Measurements from ENCODE around the gene CLDN16.

The CLDN16 gene

DNA sequence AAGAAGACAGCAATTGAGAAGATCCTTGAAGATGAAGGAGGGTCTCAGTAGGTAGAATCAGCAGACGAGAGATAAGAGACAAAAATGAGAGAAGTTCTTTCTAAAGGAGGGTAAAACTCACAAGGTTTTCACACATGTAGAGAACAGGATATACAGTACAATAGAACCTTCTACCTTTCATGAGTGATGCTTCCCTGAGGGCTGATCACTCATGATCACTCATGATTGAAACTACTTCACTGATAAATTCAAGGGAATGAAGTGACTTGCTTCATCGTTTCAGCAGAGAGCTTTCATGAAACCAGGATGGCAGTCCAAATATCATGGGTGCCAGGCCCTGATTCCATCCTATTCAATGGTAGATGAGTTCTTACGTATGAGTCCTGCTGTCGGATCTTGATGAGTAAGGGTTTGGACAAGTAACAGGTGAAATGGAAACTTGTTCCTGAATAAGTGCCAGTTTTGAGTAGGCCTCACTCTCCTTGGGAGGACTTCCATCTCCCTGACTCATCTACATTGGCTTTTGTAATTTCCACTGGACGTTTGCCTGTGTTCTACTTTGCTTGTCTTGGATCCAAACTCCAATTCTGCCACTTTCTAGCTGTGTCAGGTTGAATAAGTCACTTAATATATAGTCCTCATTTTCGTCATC, 9.6 kb upstream of the CLDN16 start:
- no peak for DNase-seq (ENCODE audit: extremely low read depth, insufficient read length)
- TF ChIP-seq, protein P1, sequence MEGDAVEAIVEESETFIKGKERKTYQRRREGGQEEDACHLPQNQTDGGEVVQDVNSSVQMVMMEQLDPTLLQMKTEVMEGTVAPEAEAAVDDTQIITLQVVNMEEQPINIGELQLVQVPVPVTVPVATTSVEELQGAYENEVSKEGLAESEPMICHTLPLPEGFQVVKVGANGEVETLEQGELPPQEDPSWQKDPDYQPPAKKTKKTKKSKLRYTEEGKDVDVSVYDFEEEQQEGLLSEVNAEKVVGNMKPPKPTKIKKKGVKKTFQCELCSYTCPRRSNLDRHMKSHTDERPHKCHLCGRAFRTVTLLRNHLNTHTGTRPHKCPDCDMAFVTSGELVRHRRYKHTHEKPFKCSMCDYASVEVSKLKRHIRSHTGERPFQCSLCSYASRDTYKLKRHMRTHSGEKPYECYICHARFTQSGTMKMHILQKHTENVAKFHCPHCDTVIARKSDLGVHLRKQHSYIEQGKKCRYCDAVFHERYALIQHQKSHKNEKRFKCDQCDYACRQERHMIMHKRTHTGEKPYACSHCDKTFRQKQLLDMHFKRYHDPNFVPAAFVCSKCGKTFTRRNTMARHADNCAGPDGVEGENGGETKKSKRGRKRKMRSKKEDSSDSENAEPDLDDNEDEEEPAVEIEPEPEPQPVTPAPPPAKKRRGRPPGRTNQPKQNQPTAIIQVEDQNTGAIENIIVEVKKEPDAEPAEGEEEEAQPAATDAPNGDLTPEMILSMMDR (IDR thresholded peaks at IDR 0.05; ENCODE audit: insufficient read depth, low read length, poor library complexity, severe bottlenecking): no peak
- Histone ChIP-seq H3K36me3 (ENCODE audit: control insufficient read depth, insufficient read depth, low read length) (no peaks in the 10 kb centered on the region), H3K4me3 (replicated peaks; ENCODE audit: low read depth, low read length) (no peak overlapping the region), H3K27me3 (replicated peaks; ENCODE audit: control insufficient read depth, insufficient read depth, low read length) (no peaks in the 10 kb centered on the region)

DNA sequence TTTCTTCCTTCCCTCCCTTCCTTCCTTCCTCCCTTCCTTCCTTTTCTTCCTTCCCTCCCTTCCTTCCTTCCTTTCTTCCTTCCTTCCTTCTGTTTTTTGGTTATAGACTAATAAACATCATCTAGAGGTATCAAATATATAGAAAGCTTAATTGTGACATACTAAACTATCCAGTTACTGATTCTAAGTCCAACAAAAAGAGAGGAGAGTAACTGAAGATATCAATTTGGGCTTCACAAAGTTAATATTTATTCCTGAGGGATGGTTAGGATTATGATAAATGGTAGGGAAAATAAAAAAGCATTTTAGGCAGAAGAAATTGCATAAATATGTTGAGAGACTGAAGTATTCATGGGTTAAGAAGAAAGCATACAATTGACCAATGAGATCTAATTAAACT, 7.8 kb upstream of the CLDN16 start:
- Histone ChIP-seq H3K27me3 (replicated peaks; ENCODE audit: control insufficient read depth, insufficient read depth, low read length) (no peaks in the 10 kb centered on the region), H3K36me3 (ENCODE audit: control insufficient read depth, insufficient read depth, low read length) (no peaks in the 10 kb centered on the region), H3K4me3 (replicated peaks; ENCODE audit: low read depth, low read length) (no peak overlapping the region)
- TF ChIP-seq, protein P1 (IDR thresholded peaks at IDR 0.05; ENCODE audit: insufficient read depth, low read length, poor library complexity, severe bottlenecking): no peak
- DNase-seq (ENCODE audit: extremely low read depth, insufficient read length): no peak

DNA sequence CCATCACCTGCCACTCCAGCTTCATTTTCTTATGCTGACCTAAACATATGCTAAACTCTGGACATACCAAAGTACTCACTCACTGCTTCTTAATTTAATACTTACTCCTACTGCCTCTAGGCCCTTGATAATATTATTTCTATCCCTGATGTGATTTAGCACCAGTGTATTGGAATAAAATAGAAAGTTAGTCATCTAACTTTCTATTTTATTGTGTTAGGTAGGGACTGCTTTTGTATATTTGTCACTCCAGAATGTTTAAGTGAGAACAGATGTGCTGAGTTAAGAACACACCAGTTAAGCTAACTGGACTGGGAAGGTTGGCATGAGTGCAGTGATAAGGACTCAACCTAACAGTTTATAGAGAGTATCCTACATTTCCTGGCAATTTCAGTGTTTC, 6.5 kb upstream of the CLDN16 start:
- TF ChIP-seq, protein P1 (IDR thresholded peaks at IDR 0.05; ENCODE audit: insufficient read depth, low read length, poor library complexity, severe bottlenecking): no peak
- no peaks in the 10 kb centered on the region for H3K27me3 ChIP-seq (replicated peaks; ENCODE audit: control insufficient read depth, insufficient read depth, low read length)
- no peak for DNase-seq (ENCODE audit: extremely low read depth, insufficient read length)

DNA sequence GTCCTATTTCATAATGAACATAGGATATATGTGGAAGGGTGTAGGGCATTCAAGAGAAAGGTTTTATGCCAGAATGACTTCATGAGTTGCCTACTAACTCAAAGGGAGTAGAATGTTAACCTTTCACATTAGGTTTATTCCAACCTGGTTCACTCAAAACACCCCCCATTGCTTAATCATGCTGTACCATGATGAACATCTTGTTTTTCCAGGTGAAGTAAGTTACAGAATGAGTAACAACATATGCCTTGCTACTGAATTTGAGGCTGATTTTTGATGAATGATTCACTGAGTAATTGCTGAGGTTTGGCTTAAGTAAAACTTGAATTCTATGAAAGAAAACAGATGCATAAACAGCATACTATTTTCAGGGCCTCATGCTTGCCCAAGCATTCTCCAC, 5.9 kb upstream of the CLDN16 start:
- TF ChIP-seq, protein P1 (IDR thresholded peaks at IDR 0.05; ENCODE audit: insufficient read depth, low read length, poor library complexity, severe bottlenecking): no peak
- Histone ChIP-seq H3K27me3 (replicated peaks; ENCODE audit: control insufficient read depth, insufficient read depth, low read length) (no peaks in the 10 kb centered on the region), H3K36me3 (ENCODE audit: control insufficient read depth, insufficient read depth, low read length) (no peaks in the 10 kb centered on the region), H3K4me3 (replicated peaks; ENCODE audit: low read depth, low read length) (no peak overlapping the region)
- no peak for DNase-seq (ENCODE audit: extremely low read depth, insufficient read length)

More for the DNA sequence above, 6.5 kb upstream of the CLDN16 start:
- Histone ChIP-seq H3K4me3 (replicated peaks; ENCODE audit: low read depth, low read length) (no peak overlapping the region), H3K36me3 (ENCODE audit: control insufficient read depth, insufficient read depth, low read length) (no peaks in the 10 kb centered on the region)

DNA sequence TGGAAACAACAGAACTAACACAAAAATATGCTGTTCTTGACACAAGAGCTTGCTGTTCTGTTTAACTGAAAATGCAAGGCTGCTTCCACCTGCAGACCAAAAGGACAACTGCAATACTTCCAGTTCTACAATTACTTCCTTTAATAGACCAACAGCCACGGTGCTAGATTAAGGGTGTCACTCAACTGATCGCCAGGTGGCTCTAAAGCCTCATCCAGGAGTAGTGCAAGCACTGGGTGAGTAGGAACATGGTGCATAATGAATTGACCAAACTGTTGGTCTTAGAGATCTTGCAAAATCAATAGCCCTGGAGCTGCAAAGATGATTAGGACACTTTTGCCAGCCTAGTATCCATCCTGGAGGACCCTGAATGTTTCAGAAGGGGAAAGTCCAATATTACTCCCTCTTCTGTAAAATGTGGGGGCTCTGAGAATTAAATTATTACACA, 3.6 kb upstream of the CLDN16 start:
- H3K36me3 ChIP-seq (ENCODE audit: control insufficient read depth, insufficient read depth, low read length): no peaks in the 10 kb centered on the region
- peak; percentile 39 for DNase-seq (ENCODE audit: extremely low read depth, insufficient read length)
- no peaks in the 10 kb centered on the region for H3K27me3 ChIP-seq (replicated peaks; ENCODE audit: control insufficient read depth, insufficient read depth, low read length)
- TF ChIP-seq, protein P1 (IDR thresholded peaks at IDR 0.05; ENCODE audit: insufficient read depth, low read length, poor library complexity, severe bottlenecking): peak; percentile 55
- no peak overlapping the region for H3K4me3 ChIP-seq (replicated peaks; ENCODE audit: low read depth, low read length)
